IMR-90 (cell line): ENCODE measurements around the gene PSMC4. TPM values are rescaled to one million over a fixed set of nuclear protein-coding genes. Genes with fewer than 3 reads are reported as not detected.
A peak's percentile ranks its signal among the peaks of the same experiment; 100 is the strongest.

Experiments
- ATAC-seq: fragments of 200-7000 bp; cut with Tn5 transposase; 2 replicates; pipeline ENCODE4 v1.9.1; 2020; ENCODE audit warnings: low read depth, mild to moderate bottlenecking, moderate library complexity
- BruUV-seq: library from RNA; stranded (reverse); fragments of 400-500 nt; replicated peaks from 2 replicates; lab custom pipeline; 2021; lab: Mats Ljungman, UMichigan
- CTCF ChIA-PET: fragments of 300-600 bp; formaldehyde crosslinking; extraction: SDS; loops from one replicate; lab custom pipeline; 2021; ENCODE audit warnings: antibody characterized with exemption; lab: Yijun Ruan, JAX
- POLR2A ChIA-PET: fragments of 300-600 bp; sonication (Branson Sonifier 250); formaldehyde crosslinking; loops from one replicate; lab custom pipeline; 2022; ENCODE audit warnings: antibody characterized with exemption; ENCODE audit not compliant: unreplicated experiment; lab: Charles Lee
- DNase-seq: peaks from one replicate; pipeline ENCODE4 v3.0.0; 2013
- H2AFZ ChIP-seq: replicated peaks from 2 replicates; pipeline ENCODE3; 2013; ENCODE audit warnings: low read length, mild to moderate bottlenecking; ENCODE audit not compliant: poor library complexity
- H2AK5ac ChIP-seq: 2 replicates; pipeline ENCODE4 v1.6.1; 2013; ENCODE audit warnings: low read depth, low read length, inconsistent platforms
- H2AK9ac ChIP-seq: replicated peaks from 2 replicates; pipeline ENCODE3; 2013; ENCODE audit warnings: mild to moderate bottlenecking, low read depth, low read length, moderate library complexity; ENCODE audit not compliant: poor library complexity
- H2BK120ac ChIP-seq: 2 replicates; pipeline ENCODE4 v1.6.1; 2013; ENCODE audit warnings: low read depth, low read length, inconsistent platforms
- H2BK15ac ChIP-seq: 3 replicates; pipeline ENCODE4 v1.6.1; 2013; ENCODE audit warnings: low read depth, low read length, inconsistent platforms
- H2BK20ac ChIP-seq: 2 replicates; pipeline ENCODE4 v1.6.1; 2013; ENCODE audit warnings: low read depth, mild to moderate bottlenecking, inconsistent platforms, low read length, moderate library complexity
- H2BK5ac ChIP-seq: 2 replicates; pipeline ENCODE4 v1.6.1; 2013; ENCODE audit warnings: mild to moderate bottlenecking, low read depth, low read length, inconsistent platforms; ENCODE audit not compliant: poor library complexity, severe bottlenecking
- H3K14ac ChIP-seq: replicated peaks from 2 replicates; pipeline ENCODE4 v1.6.1; 2013; ENCODE audit warnings: low read depth, low read length, inconsistent platforms
- H3K18ac ChIP-seq: 2 replicates; pipeline ENCODE4 v1.6.1; 2013; ENCODE audit warnings: low read depth, low read length, control low read depth
- H3K23ac ChIP-seq: 2 replicates; pipeline ENCODE4 v1.6.1; 2013; ENCODE audit warnings: low read depth, low read length, inconsistent platforms
- H3K27ac ChIP-seq: 2 replicates; pipeline ENCODE4 v1.5.1; 2013; ENCODE audit warnings: mild to moderate bottlenecking, control low read depth, low read length; ENCODE audit not compliant: insufficient read depth
- H3K27me3 ChIP-seq: 2 replicates; pipeline ENCODE4 v1.6.1; 2013; ENCODE audit warnings: low read length; ENCODE audit not compliant: control insufficient read depth, insufficient read depth
- H3K36me3 ChIP-seq: 2 replicates; pipeline ENCODE4 v1.6.1; 2013; ENCODE audit warnings: low read length, mixed read lengths; ENCODE audit not compliant: control insufficient read depth, insufficient read depth
- H3K4ac ChIP-seq: 2 replicates; pipeline ENCODE4 v1.6.1; 2013; ENCODE audit warnings: low read depth, low read length, inconsistent platforms
- H3K4me1 ChIP-seq: 2 replicates; pipeline ENCODE4 v1.6.1; 2013; ENCODE audit warnings: low read length, mixed read lengths; ENCODE audit not compliant: control insufficient read depth, insufficient read depth
- H3K4me2 ChIP-seq: 2 replicates; pipeline ENCODE4 v1.6.1; 2013; ENCODE audit warnings: low read depth, mild to moderate bottlenecking, control low read depth, low read length, moderate library complexity
- H3K4me3 ChIP-seq: 2 replicates; pipeline ENCODE4 v1.5.1; 2013; ENCODE audit warnings: low read depth, mild to moderate bottlenecking, control low read depth, low read length, moderate library complexity; ENCODE audit not compliant: insufficient read depth
- H3K56ac ChIP-seq: 2 replicates; pipeline ENCODE4 v1.6.1; 2013; ENCODE audit warnings: low read length, inconsistent platforms; ENCODE audit not compliant: insufficient read depth; ENCODE audit errors: extremely low read depth
- H3K79me1 ChIP-seq, 2 experiments: 2 replicates each; pipeline ENCODE4 v1.6.1; 2013; ENCODE audit warnings: low read length in 2 of 2, inconsistent platforms in 1 of 2, low read depth in 1 of 2
- H3K9ac ChIP-seq: 2 replicates; pipeline ENCODE4 v1.6.1; 2013; ENCODE audit warnings: low read depth, low read length, control low read depth
- H3K9me1 ChIP-seq: 2 replicates; pipeline ENCODE4 v1.6.1; 2013; ENCODE audit warnings: low read length, inconsistent platforms; ENCODE audit not compliant: insufficient read depth
- H3K9me3 ChIP-seq: 2 replicates; pipeline ENCODE4 v1.6.1; 2013; ENCODE audit warnings: low read length; ENCODE audit not compliant: control insufficient read depth, insufficient read depth
- H4K20me1 ChIP-seq: 2 replicates; pipeline ENCODE4 v1.6.1; 2013; ENCODE audit warnings: low read length, inconsistent platforms; ENCODE audit not compliant: insufficient read depth
- H4K5ac ChIP-seq: 2 replicates; pipeline ENCODE4 v1.6.1; 2013; ENCODE audit warnings: mild to moderate bottlenecking, low read depth, low read length, control low read depth
- H4K8ac ChIP-seq, 2 experiments: 2 replicates each; pipeline ENCODE4 v1.6.1; 2013; ENCODE audit warnings: low read depth in 2 of 2, low read length in 2 of 2, control low read depth in 1 of 2, inconsistent platforms in 1 of 2
- H4K91ac ChIP-seq: 2 replicates; pipeline ENCODE4 v1.6.1; 2013; ENCODE audit warnings: low read depth, low read length, inconsistent platforms; ENCODE audit not compliant: insufficient read depth
- FOS ChIP-seq: fragments of 150-350 bp; IDR thresholded peaks from 2 replicates; pipeline ENCODE4 v1.6.1; 2016; ENCODE audit warnings: low read depth, low read length
- MAZ ChIP-seq: IDR thresholded peaks from 2 replicates; pipeline ENCODE4 v1.6.1; 2012; ENCODE audit warnings: low read depth, mild to moderate bottlenecking, low read length, improper control_type of control experiment, moderate library complexity, borderline replicate concordance
- NFE2L2 ChIP-seq: fragments of 150-350 bp; IDR thresholded peaks from 2 replicates; pipeline ENCODE4 v1.6.1; 2016; ENCODE audit warnings: low read depth, mild to moderate bottlenecking, low read length
- POLR2A ChIP-seq: IDR thresholded peaks from 2 replicates; pipeline ENCODE4 v1.6.1; 2012; ENCODE audit warnings: mild to moderate bottlenecking, low read depth, low read length
- RAD21 ChIP-seq: IDR thresholded peaks from 2 replicates; pipeline ENCODE4 v1.6.1; 2012; ENCODE audit warnings: low read length, improper control_type of control experiment
- WGBS, 2 experiments: methylation state at CpG; one replicate each; pipeline versions ENCODE4 v1.1.5 to v1.1.7; 2013; ENCODE audit warnings: missing lambda C conversion rate in 2 of 2; ENCODE audit not compliant: insufficient read length in 1 of 2; ENCODE audit errors: extremely low coverage in 2 of 2; 5-methylcytosine and 5-hydroxymethylcytosine counted together
- dilution Hi-C: fragments of 300-500 bp; cut with HindIII; formaldehyde crosslinking; loops from one replicate; pipeline ENCODE4 v1.14.3; 2018; ENCODE audit warnings: low sequenced_read_pairs; ENCODE audit not compliant: unreplicated experiment
- in situ Hi-C: fragments of 300-500 bp; cut with MboI; formaldehyde crosslinking; loops from 3 replicates; pipeline ENCODE4 v1.14.3; 2019; ENCODE audit warnings: low sequenced_read_pairs, inconsistent platforms, mixed read lengths
- intact Hi-C: fragments of 100-400 bp; cut with micrococcal nuclease; formaldehyde crosslinking; loops from 2 replicates; pipeline ENCODE4 v1.10.0; 2022
- polyA plus RNA-seq, 3 experiments: library from polyadenylated mRNA; depleted of rRNA; stranded (reverse); fragments of >200 nt; gene quantifications; 2 replicates each; pipeline ENCODE4 v1.2.3, GENCODE V29; 2012; ENCODE audit warnings: low replicate concordance in 1 of 3
- total RNA-seq: library from RNA; depleted of rRNA; stranded (reverse); fragments of >200 nt; gene quantifications from 2 replicates; pipeline ENCODE4 v1.2.3, GENCODE V29; 2012
- TF ChIP-seq, protein P1 (sequence below): fragments of 150-350 bp; IDR thresholded peaks from 2 replicates; pipeline ENCODE4 v1.6.1; 2017; ENCODE audit warnings: mild to moderate bottlenecking, antibody characterized with exemption, low read length, low read depth

The PSMC4 gene
- total and polyA plus RNA-seq, 2 of the 4 experiments (the other 2 are of a cell fraction): 148 to 216 TPM

DNA sequence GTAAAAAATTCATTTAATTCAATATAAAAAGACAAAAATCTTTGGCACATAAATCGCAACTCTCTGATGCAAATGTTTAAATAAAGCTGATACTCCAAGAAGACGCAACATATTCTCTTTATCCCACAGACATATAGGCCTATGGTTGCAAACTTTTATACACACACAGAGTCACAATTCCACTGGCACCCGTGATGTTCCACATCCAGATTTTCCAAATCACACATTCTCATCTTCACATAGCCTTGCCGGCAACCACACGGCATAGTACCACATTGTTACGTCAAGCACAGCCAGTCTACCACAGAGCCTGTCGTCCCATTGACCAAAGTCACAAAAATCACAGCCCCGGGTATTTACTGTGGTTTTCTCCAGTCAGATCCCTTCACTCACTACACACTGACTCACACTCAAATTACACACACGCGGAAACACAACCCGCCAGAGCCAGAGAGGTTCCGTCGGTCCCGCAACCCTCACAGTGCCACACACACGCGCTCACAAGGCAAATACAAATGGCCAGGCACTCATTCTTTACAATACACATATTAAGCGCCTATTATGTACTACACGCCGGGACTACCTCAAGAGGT is 25.3 kb downstream of the PSMC4 start:
- Histone ChIP-seq H3K9me3 (no peaks in the 10 kb centered on the region; the same call in 1 of the 2 replicates), H2AK5ac (peak overlapping the region; percentile 73; the same call in 1 of the 2 replicates), H4K20me1 (no peaks in the 10 kb centered on the region), H3K4me2 (peak overlapping the region; percentile 84), H2AK9ac (peak overlapping the region; percentile 89), H3K36me3 (no peaks in the 10 kb centered on the region; the same call in 1 of the 2 replicates), H2BK20ac (no peak overlapping the region), H3K4me3 (peak overlapping the region; percentile 72), H3K4ac (peak overlapping the region; percentile 90), H3K27ac (peak overlapping the region; percentile 79), H3K18ac (peak overlapping the region; percentile 32; the same call in 1 of the 2 replicates), H4K8ac (peak overlapping the region; percentile 91 to 92), H3K27me3 (no peaks in the 10 kb centered on the region), H3K9me1 (no peaks in the 10 kb centered on the region; the same call in 1 of the 2 replicates), H4K91ac (peak overlapping the region; percentile 69), H3K14ac (peak overlapping the region; percentile 88), H3K56ac (peak overlapping the region; percentile 79), H2BK15ac (peak overlapping the region; percentile 16; the same call in 1 of the 3 replicates), H3K4me1 (peaks cover 5% of the 10 kb centered on the region), H3K79me1 (peaks cover 19 to 35% of the 10 kb centered on the region in 2 experiments), H2AFZ (peak overlapping the region; percentile 98), H4K5ac (peak overlapping the region; percentile 78), H3K23ac (peak overlapping the region; percentile 88), H3K9ac (peak overlapping the region; percentile 84), H2BK120ac (peak overlapping the region; percentile 27), H2BK5ac (peak overlapping the region; percentile 77)
- ATAC-seq (peak; percentile 57), DNase-seq (peak; percentile 70)
- dilution Hi-C loops (no loop called here), intact Hi-C loops (no loop called here), in situ Hi-C loops (no loop called here)
- POLR2A ChIA-PET: no interaction called here
- CTCF ChIA-PET: interaction anchor here (1.1 kb wide), 1 partner anchor 26 kb away, joined by 4 read pairs; the partner anchor contains the start of gene PSMC4
- 20% methylated on average over 8 of the region's 19 CpGs; no CpG with 5 or more reads in 1 of the 2 experiments for WGBS, 2 experiments
- no peak for TF ChIP-seq FOS
- no peak for TF ChIP-seq NFE2L2
- no peak for TF ChIP-seq POLR2A
- TF ChIP-seq MAZ: no peak
- TF ChIP-seq, protein P1, sequence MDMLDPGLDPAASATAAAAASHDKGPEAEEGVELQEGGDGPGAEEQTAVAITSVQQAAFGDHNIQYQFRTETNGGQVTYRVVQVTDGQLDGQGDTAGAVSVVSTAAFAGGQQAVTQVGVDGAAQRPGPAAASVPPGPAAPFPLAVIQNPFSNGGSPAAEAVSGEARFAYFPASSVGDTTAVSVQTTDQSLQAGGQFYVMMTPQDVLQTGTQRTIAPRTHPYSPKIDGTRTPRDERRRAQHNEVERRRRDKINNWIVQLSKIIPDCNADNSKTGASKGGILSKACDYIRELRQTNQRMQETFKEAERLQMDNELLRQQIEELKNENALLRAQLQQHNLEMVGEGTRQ: no peak
- no peak for TF ChIP-seq RAD21
- BruUV-seq: TSS peak; percentile 88
